NK-92 (cell line): ENCODE measurements around the gene SPTBN4.
A peak's percentile ranks its signal among the peaks of the same experiment; 100 is the strongest.
"Not testable (repeated sequence)": the region's sequence is repeated elsewhere in the genome, so short reads cannot be mapped to it uniquely, and the experiment has no call there.

ENCODE experiments used
- DNase-seq: peaks from one replicate; lab custom pipeline; 2025; ENCODE audit not compliant: unreplicated experiment; lab: John Stamatoyannopoulos, UW

SPTBN4 gene

DNA sequence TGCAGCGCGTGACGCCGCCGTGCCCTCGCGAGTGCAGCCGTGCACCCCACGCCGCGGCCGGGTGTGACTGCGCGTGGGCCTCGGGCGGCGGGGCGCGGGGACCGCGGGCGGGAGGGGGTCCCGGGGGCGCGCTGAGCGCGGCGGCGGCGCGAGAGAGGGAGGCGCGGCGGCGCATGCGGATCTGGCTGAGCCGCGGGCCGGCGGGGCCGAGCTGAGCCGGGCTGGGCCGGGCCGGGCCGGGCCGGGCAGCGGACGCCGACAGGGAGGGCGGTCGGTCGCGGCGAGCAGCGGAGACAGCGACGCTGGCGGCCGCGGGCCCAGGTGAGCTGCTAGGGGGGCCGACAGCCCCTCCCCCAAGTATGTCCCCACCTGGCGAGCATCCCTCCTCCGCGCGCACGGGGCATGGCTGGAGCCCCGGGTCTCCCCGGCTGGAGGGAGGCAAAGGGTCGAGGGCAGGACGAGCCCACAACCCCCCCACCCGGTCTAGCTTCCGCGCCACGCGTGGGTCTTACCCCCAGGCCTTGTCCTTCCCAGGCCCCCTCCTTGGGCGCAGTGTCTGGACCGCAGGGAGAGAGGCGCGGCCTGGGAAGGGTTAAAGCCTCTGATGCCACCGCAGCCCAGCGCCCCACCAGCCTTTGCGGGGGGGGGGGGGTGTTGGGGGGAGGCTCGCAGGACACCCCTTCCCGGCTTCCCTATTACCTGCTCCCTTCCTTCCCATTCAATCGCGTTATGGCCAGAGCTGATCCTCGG, at the start of gene SPTBN4:
TSS of gene SPTBN4 (plus strand) at position 17 of the 750 bp plus-strand sequence. CDS start 5,621 bp downstream, outside the sequence.
- no peak for DNase-seq

DNA sequence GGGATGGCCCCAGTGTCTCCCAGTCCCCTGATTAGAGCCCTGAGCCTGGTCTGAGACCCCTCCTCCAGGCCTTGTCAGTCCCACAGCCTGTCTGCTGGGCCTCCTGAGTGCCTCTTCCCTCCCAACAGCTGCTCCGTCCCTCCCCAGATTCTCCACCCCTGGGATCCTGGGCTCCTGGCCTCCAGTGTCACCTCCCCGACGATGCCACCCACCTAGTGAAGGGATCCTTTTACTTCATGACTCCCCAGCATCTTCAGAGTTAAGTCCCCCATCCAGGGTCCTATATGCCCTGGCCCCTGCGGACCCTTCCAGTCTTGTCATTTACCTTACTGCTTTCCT, 49.2 kb upstream of the SPTBN4 start:
- no peak for DNase-seq

GRCh38 chr19:40418040-40418439, 48.8 kb upstream of the SPTBN4 start:
- no peak for DNase-seq

- no peak for DNase-seq
These were observed 47.7 kb upstream of the SPTBN4 start for GRCh38 chr19:40419066-40419612.

- DNase-seq, result no peak
These were observed 47.0 kb upstream of the SPTBN4 start for GRCh38 chr19:40419780-40420179.

GRCh38 chr19:40420451-40420765, 46.4 kb upstream of the SPTBN4 start:
- no peak for DNase-seq

DNA sequence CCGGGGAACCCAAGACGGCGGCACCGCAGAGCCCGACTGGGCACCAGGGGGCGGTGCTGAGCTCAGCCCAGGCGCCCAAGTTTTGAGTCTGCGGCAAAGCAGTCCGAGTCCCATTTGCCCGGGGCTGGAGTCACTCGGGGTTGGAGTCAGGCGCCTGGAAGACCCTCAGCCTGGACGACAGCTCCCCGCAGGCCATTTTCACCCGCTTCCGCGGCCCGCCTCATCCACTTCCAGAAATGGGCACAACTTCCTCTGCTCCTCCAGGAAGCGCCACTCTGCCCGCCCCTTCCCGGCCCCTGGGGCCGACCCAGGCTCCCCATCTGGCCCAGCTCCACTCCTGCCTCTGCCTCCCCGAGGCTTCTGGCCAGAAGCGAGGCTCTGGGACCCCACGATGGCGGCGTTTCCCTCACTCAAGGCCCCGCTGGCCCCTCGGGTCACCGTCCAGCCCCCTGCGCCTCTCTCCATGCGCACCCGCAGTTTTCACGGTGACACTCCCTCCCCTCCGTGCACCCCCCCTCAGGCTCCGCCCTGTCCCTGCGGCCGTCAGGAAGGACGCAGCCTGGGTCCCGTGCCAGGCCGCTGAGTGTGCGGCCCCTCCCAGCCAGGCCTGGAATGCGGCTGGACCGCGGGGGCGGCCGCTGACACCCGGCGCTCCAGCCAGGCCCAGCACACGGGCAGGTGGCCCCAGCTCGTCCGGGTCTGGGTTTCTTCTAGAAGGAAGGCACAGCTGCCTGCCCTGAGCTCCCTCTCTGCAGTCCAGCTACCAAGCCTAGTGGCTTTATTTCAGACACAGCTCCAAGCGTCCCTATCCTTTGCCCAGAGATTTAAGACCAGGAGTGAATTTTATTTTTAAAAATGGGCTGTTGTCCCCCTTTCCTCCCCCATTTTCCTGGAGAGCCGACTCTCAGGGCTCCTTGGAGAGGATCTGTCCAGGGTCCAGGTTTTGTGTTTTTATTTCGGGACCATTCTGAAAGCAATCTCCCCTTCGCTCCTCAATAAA, 45.7 kb upstream of the SPTBN4 start:
- no peak for DNase-seq

DNA sequence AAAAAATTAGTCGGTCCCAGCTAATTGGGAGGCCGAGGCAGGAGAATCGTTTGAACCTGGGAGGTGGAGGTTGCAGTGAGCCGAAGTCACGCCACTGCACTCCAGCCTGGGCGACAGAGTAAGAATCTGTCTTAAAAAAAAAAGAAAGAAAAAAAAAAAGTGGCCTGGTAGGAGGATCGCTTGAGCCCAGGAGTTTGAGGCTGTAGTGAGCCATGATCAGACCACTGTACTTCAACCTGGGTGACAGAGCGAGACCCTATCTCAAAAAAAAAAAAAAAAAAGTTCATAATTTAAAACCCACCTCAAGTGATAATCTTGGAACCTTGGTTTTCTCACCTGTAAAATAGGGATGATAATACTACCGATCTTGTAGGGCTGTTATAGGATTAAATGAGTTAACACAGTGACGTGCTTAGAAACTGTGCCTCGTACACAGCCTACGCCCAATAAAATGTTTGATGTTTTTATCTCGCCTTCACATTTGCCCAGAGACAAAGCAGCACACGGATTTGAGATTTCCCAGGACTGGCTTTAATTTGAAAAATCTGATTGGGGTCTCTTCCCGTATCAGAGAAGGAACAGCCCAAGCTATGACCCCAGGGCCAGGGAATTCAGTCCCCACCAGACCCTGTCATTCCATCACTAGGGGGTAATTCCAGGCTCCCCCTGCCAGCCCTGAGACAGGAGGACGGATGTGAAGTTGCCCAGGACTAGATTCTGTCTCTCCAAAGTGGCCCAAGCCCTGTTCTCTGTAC, 44.6 kb upstream of the SPTBN4 start:
- no peak for DNase-seq

DNA sequence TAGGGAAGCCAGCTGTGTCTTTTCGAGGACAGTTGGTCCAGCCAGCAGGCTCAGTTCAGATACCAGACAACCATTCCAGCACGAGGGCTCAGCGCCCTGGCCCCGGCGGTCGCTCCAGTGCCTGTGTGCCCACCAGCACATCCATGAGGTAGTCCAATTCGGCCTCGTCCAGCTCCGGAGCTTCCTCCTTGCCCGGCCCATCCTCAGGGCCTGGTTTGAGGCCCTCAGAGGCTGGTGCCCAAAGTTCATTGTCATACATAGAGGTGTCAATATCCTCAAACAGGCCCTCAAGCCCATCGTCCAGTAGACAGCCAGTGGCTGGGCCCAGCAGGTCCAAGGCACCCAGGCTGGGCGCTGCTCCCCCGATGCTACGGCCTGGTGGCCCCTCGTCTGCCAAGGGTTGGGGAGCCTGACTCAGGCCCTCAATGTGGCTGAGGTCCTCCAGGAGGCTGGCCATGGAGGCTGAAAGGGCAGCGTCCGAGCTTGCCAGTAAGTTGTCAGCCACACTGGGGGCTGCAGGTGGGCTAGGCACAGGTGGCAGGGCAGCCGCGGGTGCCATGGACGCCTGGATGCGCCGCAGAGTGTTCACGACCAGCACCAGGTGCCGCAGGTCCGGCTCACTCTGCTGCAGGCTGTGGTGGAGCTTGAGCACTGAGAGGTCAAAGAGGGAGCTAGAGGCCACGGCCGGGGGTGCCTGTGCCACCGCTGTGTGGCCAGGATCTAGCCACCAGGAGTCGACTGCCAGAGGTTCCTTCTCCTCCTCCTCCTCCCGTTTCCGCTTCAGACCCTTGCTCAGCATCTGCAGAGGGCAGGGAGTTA, 43.8 kb upstream of the SPTBN4 start:
- DNase-seq, result no peak

DNA sequence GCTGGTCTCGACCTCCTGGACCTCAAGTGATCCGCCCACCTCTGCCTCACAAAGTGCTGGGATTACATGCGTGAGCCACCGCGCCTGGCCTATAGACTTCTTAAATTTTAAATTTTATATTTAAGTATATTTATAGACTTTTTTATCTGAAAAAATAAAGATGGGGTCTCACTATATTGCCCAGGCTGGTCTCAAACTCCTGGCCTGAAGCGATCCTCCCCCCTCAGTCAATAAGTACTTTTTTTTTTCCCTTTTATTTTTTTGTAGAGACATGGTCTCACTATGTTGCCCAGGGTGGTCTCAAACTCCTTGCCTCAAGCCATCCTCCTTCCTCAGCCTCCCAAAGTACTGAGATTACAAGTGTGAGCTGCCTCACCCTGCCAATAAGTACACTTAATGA, 42.9 kb upstream of the SPTBN4 start:
- no peak for DNase-seq

DNA sequence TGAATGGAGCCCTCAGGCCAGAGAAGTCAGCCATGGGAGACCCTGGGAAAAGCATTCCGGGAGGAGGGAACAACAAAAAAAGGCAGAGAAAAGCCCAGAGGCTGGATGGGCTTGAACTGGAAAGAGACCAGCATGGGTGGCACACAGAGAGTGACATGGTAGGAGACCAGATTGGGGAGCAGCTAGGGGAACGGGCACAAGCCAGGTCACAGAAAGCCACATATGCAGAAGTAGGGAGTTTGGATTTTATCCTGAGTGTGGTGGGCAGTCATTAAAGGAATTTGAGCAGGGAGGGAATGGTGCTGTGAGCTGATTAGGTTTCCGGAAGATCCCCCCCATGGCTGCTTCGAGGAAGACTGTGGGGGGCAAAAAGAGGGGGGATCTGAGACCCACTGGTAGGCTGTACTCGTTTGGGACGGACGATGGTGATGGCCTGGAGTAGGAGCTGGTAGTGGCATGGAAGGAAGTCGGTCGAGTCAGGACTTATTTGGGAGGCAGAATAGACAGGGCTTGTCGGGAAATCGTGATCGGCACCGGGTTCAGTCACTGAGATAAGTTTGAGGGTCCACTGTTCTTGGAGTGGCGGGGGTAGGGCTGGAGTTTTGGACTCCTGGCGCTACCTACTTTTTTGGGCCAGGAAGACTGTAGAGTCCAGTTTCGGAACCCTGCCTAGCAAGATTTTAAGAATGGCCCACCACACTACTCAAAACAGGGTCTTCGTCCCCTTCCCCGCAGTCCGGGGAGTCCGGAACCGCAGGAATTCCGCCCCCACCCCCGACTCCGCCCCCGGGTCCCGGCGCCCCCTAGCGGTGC, 42.0 kb upstream of the SPTBN4 start:
- DNase-seq, result no peak

DNA sequence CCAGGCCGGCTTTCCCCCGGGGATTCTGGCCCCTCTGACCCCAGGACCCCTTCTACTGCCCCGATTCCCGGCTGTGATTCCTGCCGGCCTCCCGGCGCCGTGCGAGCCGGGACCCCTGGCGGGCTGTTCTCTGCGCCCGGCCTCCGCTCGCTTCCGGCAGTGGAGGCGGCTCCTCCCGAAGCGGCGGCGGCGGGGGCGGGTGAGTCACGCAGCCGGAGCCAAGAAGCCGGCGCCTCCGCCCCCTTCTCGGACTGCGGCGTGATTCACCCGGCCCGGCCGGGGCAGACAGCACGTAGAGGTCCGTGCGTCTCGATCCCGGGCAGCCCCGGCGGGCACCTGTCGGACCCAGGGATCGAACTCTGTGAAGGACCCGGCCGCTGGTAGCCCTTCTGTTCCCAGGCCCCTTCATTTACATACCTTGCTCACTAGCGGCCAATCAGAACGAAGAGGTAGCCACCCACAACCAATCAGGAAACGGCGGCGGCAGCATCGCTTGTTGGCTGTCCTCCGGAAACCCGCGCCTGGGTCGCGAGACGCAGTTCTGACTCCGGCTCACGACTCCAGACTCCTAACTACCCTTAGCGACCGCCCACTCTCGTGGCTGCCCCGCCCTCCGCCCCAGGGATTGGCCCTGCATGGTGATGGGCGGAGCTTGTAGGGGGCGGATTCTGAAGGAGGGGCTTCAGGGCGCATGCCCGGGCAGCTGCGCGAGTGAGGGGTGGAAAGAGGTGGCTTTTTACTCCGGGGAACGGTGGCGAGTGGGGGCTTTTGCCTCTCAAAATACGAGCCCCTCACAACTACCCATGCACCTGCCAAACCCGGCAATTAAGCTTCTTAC, 41.1 kb upstream of the SPTBN4 start, which contains the start of gene SERTAD1:
TSS of gene SERTAD1 (minus strand) at position 543 of the 838 bp plus-strand sequence. CDS start 2,446 bp downstream, outside the sequence.
- peak; percentile 98 for DNase-seq

- DNase-seq, result not testable (repeated sequence)
These were observed 38.6 kb upstream of the SPTBN4 start for GRCh38 chr19:40428197-40428596.

GRCh38 chr19:40430242-40430641, 36.6 kb upstream of the SPTBN4 start:
- DNase-seq, result not testable (repeated sequence)

DNA sequence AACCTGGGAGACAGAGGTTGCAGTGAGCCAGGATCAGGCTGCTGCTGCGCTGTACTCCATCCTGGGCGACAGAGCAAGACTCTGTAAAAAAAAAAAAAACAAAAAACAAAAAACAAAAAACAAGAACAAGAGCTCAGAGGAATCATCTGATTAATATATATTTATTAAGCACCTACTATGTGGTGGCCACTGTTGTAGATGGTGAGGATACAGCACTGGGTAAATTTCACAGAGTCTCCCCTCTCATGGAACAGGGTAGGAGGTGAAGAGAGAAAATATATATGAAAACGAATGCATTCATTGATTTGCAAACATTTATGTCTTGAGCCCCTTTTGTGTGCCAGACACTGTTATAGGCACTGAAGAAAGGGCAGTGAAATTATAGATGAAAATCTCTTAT, 35.1 kb upstream of the SPTBN4 start:
- DNase-seq, result no peak

- not testable (repeated sequence) for DNase-seq
These were observed 34.0 kb upstream of the SPTBN4 start for GRCh38 chr19:40432760-40433159.

GRCh38 chr19:40433391-40434216, 33.2 kb upstream of the SPTBN4 start:
- no peak for DNase-seq

- DNase-seq, result no peak
These were observed 28.5 kb upstream of the SPTBN4 start for GRCh38 chr19:40438284-40438683.
